Smooth muscle cell (in vitro differentiated cells): ENCODE data around the gene TMEM184B. TPM values are rescaled to one million over a fixed set of nuclear protein-coding genes. Genes with fewer than 3 reads are reported as not detected.
A peak's percentile ranks its signal among the peaks of the same experiment; 100 is the strongest.

Experiments used
- DNase-seq: peaks from one replicate; lab custom pipeline; 2025; ENCODE audit not compliant: unreplicated experiment; lab: John Stamatoyannopoulos, UW
- H2AFZ ChIP-seq: fragments of 200-600 bp; sonication (generic); 2 replicates; pipeline ENCODE4 v1.6.0; 2016; ENCODE audit warnings: antibody characterized with exemption, low read depth, mild to moderate bottlenecking
- H3F3A ChIP-seq: fragments of 200-600 bp; sonication (generic); 2 replicates; pipeline ENCODE4 v1.6.0; 2017; ENCODE audit warnings: antibody characterized with exemption, low read depth
- H3K27ac ChIP-seq: fragments of 200-600 bp; sonication (generic); 2 replicates; pipeline ENCODE4 v1.5.1; 2016; ENCODE audit warnings: low read depth, mild to moderate bottlenecking
- H3K27me3 ChIP-seq: fragments of 200-600 bp; sonication (generic); 2 replicates; pipeline ENCODE4 v1.6.1; 2016; ENCODE audit warnings: low read depth, mild to moderate bottlenecking
- H3K36me3 ChIP-seq: fragments of 200-600 bp; sonication (generic); 2 replicates; pipeline ENCODE4 v1.5.1; 2016; ENCODE audit warnings: low read depth
- H3K4me1 ChIP-seq: fragments of 200-600 bp; sonication (generic); 2 replicates; pipeline ENCODE4 v1.5.1; 2016; ENCODE audit warnings: low read depth
- H3K4me2 ChIP-seq: fragments of 200-600 bp; sonication (generic); 2 replicates; pipeline ENCODE4 v1.6.0; 2016; ENCODE audit warnings: mild to moderate bottlenecking
- H3K4me3 ChIP-seq: fragments of 200-600 bp; sonication (generic); 2 replicates; pipeline ENCODE4 v1.5.1; 2016; ENCODE audit warnings: mild to moderate bottlenecking
- H3K79me2 ChIP-seq: fragments of 200-600 bp; sonication (generic); 2 replicates; pipeline ENCODE4 v1.6.0; 2016; ENCODE audit warnings: low read depth, mild to moderate bottlenecking
- H3K9ac ChIP-seq: fragments of 200-600 bp; sonication (generic); 2 replicates; pipeline ENCODE4 v1.6.0; 2016; ENCODE audit warnings: low read depth
- H3K9me3 ChIP-seq: fragments of 200-600 bp; sonication (generic); replicated peaks from 2 replicates; pipeline ENCODE4 v1.5.1; 2016; ENCODE audit warnings: low read depth
- H4K20me1 ChIP-seq: fragments of 200-600 bp; sonication (generic); 2 replicates; pipeline ENCODE4 v1.6.0; 2016; ENCODE audit warnings: low read depth
- CTCF ChIP-seq: fragments of 200-600 bp; sonication (generic); IDR thresholded peaks from 2 replicates; pipeline ENCODE4 v1.5.1; 2017; ENCODE audit warnings: borderline replicate concordance, mild to moderate bottlenecking, antibody characterized with exemption; ENCODE audit not compliant: insufficient read depth, poor library complexity, severe bottlenecking
- WGBS: methylation state at CpG from one replicate; pipeline ENCODE4 v1.1.7; 2016; ENCODE audit warnings: low lambda C conversion rate; 5-methylcytosine and 5-hydroxymethylcytosine counted together
- polyA plus RNA-seq: library from polyadenylated mRNA; unstranded; fragments of >200 nt; fragmentation: Nextera tagmentation; extraction: Ambion mirVana; gene quantifications from 2 replicates; pipeline ENCODE4 v1.2.1, GENCODE V29; 2016
- total RNA-seq: library from RNA; depleted of rRNA; stranded (reverse); fragments of >200 nt; gene quantifications from 2 replicates; pipeline ENCODE4 v1.2.3, GENCODE V29; 2014

TMEM184B gene
- total and polyA plus RNA-seq, 2 experiments from 2014 or later = 34.1 to 96.3 TPM

GRCh38 chr22:38310518-38311322, 37.9 kb upstream of the TMEM184B start:
- H3K9me3 ChIP-seq = no peaks in the 10 kb centered on the region
- no peaks in the 10 kb centered on the region for H3K27me3 ChIP-seq
- H3K4me1 ChIP-seq = peaks cover 21% of the 10 kb centered on the region
- DNase-seq = no peak
- H3K4me3 ChIP-seq = no peak overlapping the region
- no peaks in the 10 kb centered on the region for H3K36me3 ChIP-seq
- peaks cover 100% of the 10 kb centered on the region for H4K20me1 ChIP-seq
- no peak for TF ChIP-seq CTCF
- H3K79me2 ChIP-seq = peaks cover 100% of the 10 kb centered on the region
- WGBS = 90% methylated on average over 18 of the region's 18 CpGs
- peak overlapping the region; percentile 23 for H3K27ac ChIP-seq
- H3K9ac ChIP-seq = no peak overlapping the region
- H3F3A ChIP-seq = peaks cover 26% of the 10 kb centered on the region
- no peak overlapping the region for H2AFZ ChIP-seq
- no peak overlapping the region for H3K4me2 ChIP-seq

- peaks cover 14% of the 10 kb centered on the region for H3K4me1 ChIP-seq
- no peak for DNase-seq
- H2AFZ ChIP-seq = no peak overlapping the region
- no peak overlapping the region for H3K27ac ChIP-seq
- no peaks in the 10 kb centered on the region for H3K36me3 ChIP-seq
- peaks cover 26% of the 10 kb centered on the region for H3F3A ChIP-seq
- 90% methylated on average over 18 of the region's 18 CpGs for WGBS
- H3K27me3 ChIP-seq = no peaks in the 10 kb centered on the region
- no peak overlapping the region for H3K4me3 ChIP-seq
- peaks cover 100% of the 10 kb centered on the region for H4K20me1 ChIP-seq
- TF ChIP-seq CTCF = no peak
- H3K9me3 ChIP-seq = no peaks in the 10 kb centered on the region
- H3K79me2 ChIP-seq = peaks cover 100% of the 10 kb centered on the region
- H3K4me2 ChIP-seq = no peak overlapping the region
- no peak overlapping the region for H3K9ac ChIP-seq
Measured at GRCh38 chr22:38309614-38310517, 37.1 kb upstream of the TMEM184B start.

DNA sequence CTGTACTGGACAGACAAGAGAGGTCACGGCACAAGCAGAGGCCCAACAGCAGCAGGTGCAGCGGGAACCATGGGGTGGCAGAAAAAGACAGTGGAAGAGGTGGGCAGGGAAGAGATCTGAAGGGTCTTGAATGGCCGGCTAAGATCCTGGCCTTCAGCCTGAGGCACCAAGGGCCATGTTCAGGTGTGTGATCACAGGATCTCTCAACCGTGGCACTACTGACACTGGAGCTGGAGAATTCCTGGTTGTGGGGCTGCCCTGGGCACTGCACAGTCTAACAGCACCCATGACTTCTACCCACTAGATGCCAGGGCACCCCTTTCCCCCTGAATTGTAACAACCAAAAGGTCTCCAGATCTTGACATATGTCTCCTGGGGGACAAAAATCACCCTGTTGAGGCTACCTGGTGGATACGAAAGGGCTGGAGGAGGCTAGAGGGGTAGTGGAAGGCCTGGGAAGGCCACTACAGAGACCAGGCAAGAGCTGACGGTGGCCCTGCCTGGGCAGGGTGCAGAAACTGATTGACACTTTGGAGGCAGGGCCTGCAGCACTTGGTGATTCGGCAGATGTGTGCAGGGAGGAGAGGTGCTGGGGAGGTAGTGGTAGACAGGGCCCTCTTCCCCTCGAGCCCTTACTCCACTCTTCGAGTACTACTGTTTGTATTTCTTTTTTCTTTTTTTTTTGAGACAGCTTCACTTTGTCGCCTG, 36.1 kb upstream of the TMEM184B start:
- H3K27me3 ChIP-seq = no peaks in the 10 kb centered on the region
- H3K4me2 ChIP-seq = no peak overlapping the region
- H3K27ac ChIP-seq = no peak overlapping the region
- H3F3A ChIP-seq = peaks cover 23% of the 10 kb centered on the region
- peaks cover 100% of the 10 kb centered on the region for H4K20me1 ChIP-seq
- no peak overlapping the region for H3K4me3 ChIP-seq
- no peaks in the 10 kb centered on the region for H3K36me3 ChIP-seq
- whole genome bisulfite sequencing = 95% methylated on average over 10 of the region's 10 CpGs
- H3K4me1 ChIP-seq = peaks cover 4% of the 10 kb centered on the region
- H3K79me2 ChIP-seq = peaks cover 100% of the 10 kb centered on the region
- H3K9me3 ChIP-seq = no peaks in the 10 kb centered on the region
- DNase-seq = no peak
- H2AFZ ChIP-seq = no peak overlapping the region
- H3K9ac ChIP-seq = no peak overlapping the region
- TF ChIP-seq CTCF = no peak
